ENCODE data around the gene PTPRR. TPM values are rescaled to one million over a fixed set of nuclear protein-coding genes. Genes with fewer than 3 reads are reported as not detected.

The PTPRR gene
- total RNA-seq, 1 experiment from 2014 or later, result 1.3 TPM

- CTCF ChIA-PET, result no interaction called here
- Histone ChIP-seq H3K36me3 (ENCODE audit: control insufficient read depth, insufficient read depth, low read length) (no peaks in the 10 kb centered on the region), H3K27me3 (replicated peaks; ENCODE audit: control insufficient read depth, insufficient read depth, low read length) (no peaks in the 10 kb centered on the region), H3K9me3 (no peaks in the 10 kb centered on the region), H3K4me3 (ENCODE audit: low read depth, low read length) (no peak overlapping the region), H3K4me1 (no peaks in the 10 kb centered on the region)
- no peak for TF ChIP-seq CTCF (IDR thresholded peaks at IDR 0.05; ENCODE audit: insufficient read depth in 1 of 2, low read depth in 1 of 2, low read length in 1 of 2, severe bottlenecking in 1 of 2, unreplicated experiment in 1 of 2)
- POLR2A ChIA-PET, result no interaction called here
- no TSS peak for BruUV-seq (replicated peaks)
- H3K36me3 Mint-ChIP-seq (ENCODE audit: insufficient read depth, unreplicated experiment), result peaks cover 4% of the 10 kb centered on the region
- H3K27me3 Mint-ChIP-seq (ENCODE audit: insufficient read depth, unreplicated experiment), result no peaks in the 10 kb centered on the region
- no peak overlapping the region for H3K27ac Mint-ChIP-seq (ENCODE audit: unreplicated experiment)
- no peak for DNase-seq
- H3K4me1 Mint-ChIP-seq (ENCODE audit: low read depth, unreplicated experiment), result peaks cover 14% of the 10 kb centered on the region
- H3K9me3 Mint-ChIP-seq (ENCODE audit: unreplicated experiment), result no peaks in the 10 kb centered on the region
- intact Hi-C loops (cut with micrococcal nuclease; ENCODE audit: unreplicated experiment), result no loop called here
- no peak overlapping the region for H3K4me3 Mint-ChIP-seq (ENCODE audit: unreplicated experiment)
These were observed 123.5 kb downstream of the PTPRR start for GRCh38 chr12:70796989-70797388.

- no peak overlapping the region for H3K27ac Mint-ChIP-seq (ENCODE audit: unreplicated experiment)
- TF ChIP-seq CTCF (IDR thresholded peaks at IDR 0.05; ENCODE audit: insufficient read depth in 1 of 2, low read depth in 1 of 2, low read length in 1 of 2, severe bottlenecking in 1 of 2, unreplicated experiment in 1 of 2), result no peak
- POLR2A ChIA-PET, result no interaction called here
- peaks cover 4% of the 10 kb centered on the region for H3K36me3 Mint-ChIP-seq (ENCODE audit: insufficient read depth, unreplicated experiment)
- Histone ChIP-seq H3K9me3 (no peaks in the 10 kb centered on the region), H3K27me3 (replicated peaks; ENCODE audit: control insufficient read depth, insufficient read depth, low read length) (no peaks in the 10 kb centered on the region), H3K4me3 (ENCODE audit: low read depth, low read length) (no peak overlapping the region), H3K4me1 (no peaks in the 10 kb centered on the region), H3K36me3 (ENCODE audit: control insufficient read depth, insufficient read depth, low read length) (no peaks in the 10 kb centered on the region)
- peaks cover 14% of the 10 kb centered on the region for H3K4me1 Mint-ChIP-seq (ENCODE audit: low read depth, unreplicated experiment)
- CTCF ChIA-PET, result no interaction called here
- H3K27me3 Mint-ChIP-seq (ENCODE audit: insufficient read depth, unreplicated experiment), result no peaks in the 10 kb centered on the region
- H3K9me3 Mint-ChIP-seq (ENCODE audit: unreplicated experiment), result peaks cover 3% of the 10 kb centered on the region
- DNase-seq, result no peak
- no peak overlapping the region for H3K4me3 Mint-ChIP-seq (ENCODE audit: unreplicated experiment)
- intact Hi-C loops (cut with micrococcal nuclease; ENCODE audit: unreplicated experiment), result no loop called here
- no TSS peak for BruUV-seq (replicated peaks)
These were observed 124.9 kb downstream of the PTPRR start for GRCh38 chr12:70795608-70796007.

GRCh38 chr12:70794131-70794530, 126.4 kb downstream of the PTPRR start:
- Histone ChIP-seq H3K36me3 (ENCODE audit: control insufficient read depth, insufficient read depth, low read length) (no peaks in the 10 kb centered on the region), H3K27me3 (replicated peaks; ENCODE audit: control insufficient read depth, insufficient read depth, low read length) (no peaks in the 10 kb centered on the region), H3K4me3 (ENCODE audit: low read depth, low read length) (no peak overlapping the region), H3K4me1 (no peaks in the 10 kb centered on the region), H3K9me3 (no peaks in the 10 kb centered on the region)
- Mint-ChIP-seq H3K27me3 (ENCODE audit: insufficient read depth, unreplicated experiment) (no peaks in the 10 kb centered on the region), H3K9me3 (ENCODE audit: unreplicated experiment) (peaks cover 12% of the 10 kb centered on the region), H3K36me3 (ENCODE audit: insufficient read depth, unreplicated experiment) (peaks cover 4% of the 10 kb centered on the region), H3K27ac (ENCODE audit: unreplicated experiment) (peak overlapping the region; percentile 16), H3K4me3 (ENCODE audit: unreplicated experiment) (no peak overlapping the region), H3K4me1 (ENCODE audit: low read depth, unreplicated experiment) (peaks cover 14% of the 10 kb centered on the region)
- ChIA-PET CTCF (no interaction called here), POLR2A (no interaction called here)
- TF ChIP-seq CTCF (IDR thresholded peaks at IDR 0.05; ENCODE audit: insufficient read depth in 1 of 2, low read depth in 1 of 2, low read length in 1 of 2, severe bottlenecking in 1 of 2, unreplicated experiment in 1 of 2), result no peak
- intact Hi-C loops (cut with micrococcal nuclease; ENCODE audit: unreplicated experiment), result loop anchor here (1.0 kb wide), 1 partner anchor 38 kb away; no protein-coding TSS in a partner anchor
- BruUV-seq (replicated peaks), result no TSS peak
- DNase-seq, result peak in 1 of 2 experiments; percentile 14
